Neural cell (in vitro differentiated cells): Measurements from ENCODE around the gene ZDHHC14. TPM values are rescaled to one million over a fixed set of nuclear protein-coding genes. Genes with fewer than 3 reads are reported as not detected.

Source experiments
- H2AFZ ChIP-seq: fragments of 200-600, 300-800 bp; sonication (generic), shearing (Covaris generic); 2 replicates; pipeline ENCODE4 v1.6.0; 2014; ENCODE audit warnings: low read depth, mild to moderate bottlenecking, antibody characterized with exemption, low read length, moderate library complexity
- H3F3A ChIP-seq: fragments of 200-600 bp; shearing (Covaris generic); 2 replicates; pipeline ENCODE4 v1.6.1; 2016; ENCODE audit warnings: mild to moderate bottlenecking, moderate library complexity, mixed read lengths, antibody characterized with exemption, low read length; ENCODE audit not compliant: insufficient read depth, poor library complexity, severe bottlenecking
- H3K27ac ChIP-seq: fragments of 200-600, 300-800 bp; sonication (generic), shearing (Covaris generic); 2 replicates; pipeline ENCODE4 v1.5.1; 2014; ENCODE audit warnings: mild to moderate bottlenecking, low read length, moderate library complexity
- H3K27me3 ChIP-seq: fragments of 300-800, 200-600 bp; sonication (generic), shearing (Covaris generic); 2 replicates; pipeline ENCODE4 v1.6.0; 2014; ENCODE audit warnings: mild to moderate bottlenecking, low read depth, low read length, moderate library complexity; ENCODE audit not compliant: insufficient read depth
- H3K36me3 ChIP-seq: fragments of 300-800, 200-600 bp; sonication (generic), shearing (Covaris generic); 2 replicates; pipeline ENCODE4 v1.5.1; 2014; ENCODE audit warnings: mild to moderate bottlenecking, antibody characterized with exemption, low read length, moderate library complexity; ENCODE audit not compliant: insufficient read depth
- H3K4me2 ChIP-seq: fragments of 300-800, 200-600 bp; sonication (generic), shearing (Covaris generic); 2 replicates; pipeline ENCODE4 v1.6.0; 2014; ENCODE audit warnings: mild to moderate bottlenecking, low read length
- H3K4me3 ChIP-seq: fragments of 300-800, 200-600 bp; sonication (generic), shearing (Covaris generic); 2 replicates; pipeline ENCODE4 v1.5.1; 2014; ENCODE audit warnings: mild to moderate bottlenecking, low read length, moderate library complexity
- H3K79me2 ChIP-seq: fragments of 200-600 bp; shearing (Covaris generic); replicated peaks from 2 replicates; pipeline ENCODE4 v1.6.0; 2014; ENCODE audit warnings: mild to moderate bottlenecking, low read length, moderate library complexity; ENCODE audit not compliant: insufficient read depth
- H3K9ac ChIP-seq: fragments of 300-800, 200-600 bp; sonication (generic), shearing (Covaris generic); 2 replicates; pipeline ENCODE4 v1.6.1; 2016; ENCODE audit warnings: mild to moderate bottlenecking, low read length, mixed read lengths
- H3K9me2 ChIP-seq: fragments of 200-600 bp; shearing (Covaris generic); 2 replicates; pipeline ENCODE4 v1.6.1; 2016; ENCODE audit warnings: mild to moderate bottlenecking, low read length, mixed read lengths; ENCODE audit not compliant: insufficient read depth
- H3K9me3 ChIP-seq: fragments of 200-600, 300-800 bp; sonication (generic), shearing (Covaris generic); 2 replicates; pipeline ENCODE4 v1.6.1; 2016; ENCODE audit warnings: mild to moderate bottlenecking, mixed run types, low read length, moderate library complexity, mixed read lengths
- H4K20me1 ChIP-seq: fragments of 200-600 bp; shearing (Covaris generic); 2 replicates; pipeline ENCODE4 v1.6.1; 2016; ENCODE audit warnings: mild to moderate bottlenecking, mixed run types; ENCODE audit not compliant: insufficient read depth
- CTCF ChIP-seq: fragments of 450-650 bp; IDR thresholded peaks from 2 replicates; pipeline ENCODE4 v1.5.1; 2014; ENCODE audit warnings: antibody characterized with exemption, mild to moderate bottlenecking, moderate library complexity; ENCODE audit not compliant: poor library complexity, severe bottlenecking
- EP300 ChIP-seq: fragments of 450-650 bp; conservative IDR thresholded peaks from 2 replicates; pipeline ENCODE4 v1.6.1; 2014; ENCODE audit warnings: antibody characterized with exemption, mild to moderate bottlenecking, moderate library complexity; ENCODE audit not compliant: poor library complexity, severe bottlenecking
- EZH2 ChIP-seq: fragments of 200-600, 300-800 bp; shearing (Covaris generic), sonication (generic); IDR thresholded peaks from 2 replicates; pipeline ENCODE4 v1.6.1; 2014; ENCODE audit warnings: antibody characterized with exemption, low read length, borderline replicate concordance, mild to moderate bottlenecking; ENCODE audit not compliant: insufficient read depth, poor library complexity, severe bottlenecking
- MXI1 ChIP-seq: fragments of 450-650 bp; conservative IDR thresholded peaks from 2 replicates; pipeline ENCODE4 v1.6.1; 2014; ENCODE audit warnings: antibody characterized with exemption, mild to moderate bottlenecking; ENCODE audit not compliant: poor library complexity, severe bottlenecking
- POLR2AphosphoS5 ChIP-seq: IDR thresholded peaks from 2 replicates; pipeline ENCODE4 v1.6.1; 2012
- RAD21 ChIP-seq: fragments of 450-650 bp; conservative IDR thresholded peaks from 2 replicates; pipeline ENCODE4 v1.6.1; 2014; ENCODE audit warnings: antibody characterized with exemption, mild to moderate bottlenecking, moderate library complexity
- REST ChIP-seq: IDR thresholded peaks from 2 replicates; pipeline ENCODE4 v1.6.1; 2012; ENCODE audit warnings: borderline replicate concordance
- SMC3 ChIP-seq: fragments of 450-650 bp; conservative IDR thresholded peaks from 2 replicates; pipeline ENCODE4 v1.6.1; 2014; ENCODE audit warnings: antibody characterized with exemption, mild to moderate bottlenecking, moderate library complexity; ENCODE audit not compliant: poor library complexity
- TAF1 ChIP-seq: IDR thresholded peaks from 2 replicates; pipeline ENCODE4 v1.6.1; 2012; ENCODE audit warnings: low read depth
- polyA plus RNA-seq: library from polyadenylated mRNA; depleted of rRNA; stranded (reverse); fragments of >200 nt; gene quantifications from 2 replicates; pipeline ENCODE4 v1.2.3, GENCODE V29; 2014

ZDHHC14 gene
- polyA plus RNA-seq, 1 donor from 2014 or later = 4.1 TPM

GRCh38 chr6:157376706-157377230 is 4.2 kb upstream of the ZDHHC14 start:
- Histone ChIP-seq H3K27ac (no peak overlapping the region), H3K4me3 (no peak overlapping the region), H2AFZ (no peak overlapping the region), H3K4me2 (no peak overlapping the region), H3K9ac (no peak overlapping the region), H3K9me3 (no peaks in the 10 kb centered on the region), H3K27me3 (no peaks in the 10 kb centered on the region), H3K79me2 (no peaks in the 10 kb centered on the region), H3F3A (no peaks in the 10 kb centered on the region), H3K9me2 (no peaks in the 10 kb centered on the region), H4K20me1 (no peaks in the 10 kb centered on the region), H3K36me3 (no peaks in the 10 kb centered on the region)
- no peak for TF ChIP-seq REST
- TF ChIP-seq RAD21 = no peak
- no peak for TF ChIP-seq SMC3
- no peak for TF ChIP-seq MXI1
- no peak for TF ChIP-seq CTCF
- TF ChIP-seq EP300 = no peak
- TF ChIP-seq TAF1 = no peak
- TF ChIP-seq POLR2AphosphoS5 = no peak
- no peak for TF ChIP-seq EZH2

- TF ChIP-seq MXI1 = peak; percentile 38
- TF ChIP-seq POLR2AphosphoS5 = no peak
- peak; percentile 22 for TF ChIP-seq EP300
- H3F3A ChIP-seq = no peaks in the 10 kb centered on the region
- peak overlapping the region; percentile 94 for H2AFZ ChIP-seq
- H3K36me3 ChIP-seq = no peaks in the 10 kb centered on the region
- peak overlapping the region; percentile 69 for H3K4me2 ChIP-seq
- no peaks in the 10 kb centered on the region for H3K79me2 ChIP-seq
- peaks cover 5% of the 10 kb centered on the region for H3K27me3 ChIP-seq
- H3K9me3 ChIP-seq = no peaks in the 10 kb centered on the region
- peak overlapping the region; percentile 95 for H3K4me3 ChIP-seq
- H3K9me2 ChIP-seq = no peaks in the 10 kb centered on the region
- peak overlapping the region; percentile 87 for H3K9ac ChIP-seq
- H4K20me1 ChIP-seq = no peaks in the 10 kb centered on the region
- peak overlapping the region; percentile 86 for H3K27ac ChIP-seq
Measured at GRCh38 chr6:157379656-157380457, 1.1 kb upstream of the ZDHHC14 start.
